Superior temporal gyrus (tissue), 1 donor: ENCODE results near the gene ARAF.
A peak's percentile ranks its signal among the peaks of the same experiment; 100 is the strongest.
"Not testable (repeated sequence)": the region's sequence is repeated elsewhere in the genome, so short reads cannot be mapped to it uniquely, and the experiment has no call there.

Experiments used
- DNase-seq: peaks from one replicate; pipeline ENCODE4 v3.0.0-alpha.2; 2016; ENCODE audit errors: extremely low spot score

The ARAF gene

GRCh38 chrX:47560934-47561658 is at the start of gene ARAF:
TSS of gene ARAF (plus strand) at chrX:47561205. CDS start at chrX:47562968, 1,763 bp downstream.
- DNase-seq: peak; percentile 97

GRCh38 chrX:47512383-47512782 is 48.6 kb upstream of the ARAF start:
- DNase-seq: not testable (repeated sequence)

GRCh38 chrX:47513034-47513965 is 47.7 kb upstream of the ARAF start:
- DNase-seq: not testable (repeated sequence)

GRCh38 chrX:47514533-47515235 is 46.3 kb upstream of the ARAF start:
- DNase-seq: no peak

GRCh38 chrX:47515941-47516665 is 44.9 kb upstream of the ARAF start:
- no peak for DNase-seq

GRCh38 chrX:47518144-47518543 is 42.9 kb upstream of the ARAF start:
- DNase-seq: no peak

- DNase-seq: peak; percentile 72
Measured at GRCh38 chrX:47523297-47523696, 37.7 kb upstream of the ARAF start.

GRCh38 chrX:47523713-47524166 is 37.3 kb upstream of the ARAF start:
- no peak for DNase-seq

- DNase-seq: no peak
Measured at GRCh38 chrX:47529548-47529947, 31.5 kb upstream of the ARAF start.

- no peak for DNase-seq
Measured at GRCh38 chrX:47530049-47530448, 31.0 kb upstream of the ARAF start.

- DNase-seq: peak; percentile 35
Measured at GRCh38 chrX:47539860-47540259, 21.1 kb upstream of the ARAF start.

GRCh38 chrX:47540754-47541538 is 20.1 kb upstream of the ARAF start:
- peak; percentile 90 for DNase-seq

GRCh38 chrX:47543496-47543895 is 17.5 kb upstream of the ARAF start:
- no peak for DNase-seq

- DNase-seq: peak; percentile 87
Measured at GRCh38 chrX:47556045-47556623, 4.9 kb upstream of the ARAF start.

- DNase-seq: no peak
Measured at GRCh38 chrX:47558436-47558835, 2.6 kb upstream of the ARAF start.

- no peak for DNase-seq
Measured at GRCh38 chrX:47560179-47560933, 649 bp upstream of the ARAF start.

GRCh38 chrX:47561659-47562151 is 700 bp downstream of the ARAF start:
- DNase-seq: no peak

- DNase-seq: no peak
Measured at GRCh38 chrX:47562615-47563243, 1.7 kb downstream of the ARAF start.

- no peak for DNase-seq
Measured at GRCh38 chrX:47563801-47564315, 2.9 kb downstream of the ARAF start.
